Femur (tissue), 1 donor: Measurements from ENCODE around the gene GCAT.

Source experiments
- DNase-seq: peaks from one replicate; pipeline ENCODE4 v3.0.0-alpha.2; 2017

Gene GCAT

DNA sequence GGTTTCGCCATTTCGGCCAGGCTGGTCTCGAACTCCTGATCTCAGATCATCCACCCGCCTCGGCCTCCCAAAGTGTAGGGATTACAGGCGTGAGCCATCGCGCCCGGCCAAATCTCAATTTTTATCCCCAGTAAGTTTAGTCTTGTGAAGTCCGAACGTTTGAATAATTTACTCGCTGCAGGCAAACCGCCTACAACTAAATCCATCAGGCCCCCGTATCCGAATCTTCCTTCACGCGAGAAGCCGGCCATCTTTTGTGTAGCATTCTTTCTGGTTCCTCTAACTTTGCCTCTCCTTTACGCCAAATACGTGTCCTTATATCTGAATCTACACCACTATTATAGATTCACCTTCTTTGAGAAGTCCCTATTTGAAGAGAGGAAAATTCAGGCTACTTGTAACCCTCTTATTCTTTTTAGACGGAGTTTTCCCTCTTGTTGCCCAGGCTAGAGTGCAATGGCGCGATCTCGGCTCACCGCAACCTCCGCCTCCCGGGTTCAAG lies 40.9 kb downstream of the GCAT start:
- DNase-seq, result no peak

DNA sequence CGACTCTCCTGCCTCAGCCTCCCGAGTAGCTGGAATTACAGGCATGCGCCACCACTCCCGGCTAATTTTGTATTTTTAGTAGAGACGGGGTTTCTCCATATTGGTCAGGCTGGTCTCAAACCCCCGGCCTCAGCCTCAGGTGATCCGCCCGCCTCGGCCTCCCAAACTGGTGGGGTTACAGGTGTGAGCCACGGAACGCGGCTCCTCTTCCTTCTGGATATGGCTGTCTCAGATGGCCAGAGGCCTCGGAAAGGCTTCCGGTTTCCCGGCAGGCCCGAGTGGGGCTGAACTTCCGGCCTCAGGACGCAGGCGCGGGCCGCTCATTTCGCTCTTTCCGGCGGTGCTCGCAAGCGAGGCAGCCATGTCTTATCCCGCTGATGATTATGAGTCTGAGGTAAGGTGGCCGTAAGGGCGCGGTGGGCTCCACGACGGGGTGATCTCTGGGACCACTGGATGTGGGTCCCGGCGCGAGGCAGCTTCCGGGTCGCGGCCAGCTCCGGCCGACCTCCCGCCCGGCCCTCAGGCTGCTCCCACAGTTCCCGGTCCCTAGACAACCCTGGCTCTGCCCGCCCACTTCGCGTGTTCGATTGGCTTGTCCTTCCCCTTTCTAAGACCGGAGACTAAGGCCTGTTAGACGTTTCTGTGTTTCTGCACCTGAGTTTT lies 41.5 kb downstream of the GCAT start, which contains the start of gene EIF3L:
Gene EIF3L (plus strand): TSS at position 331 of the 663 bp plus-strand sequence. CDS start 31 bp downstream, at position 362.
- DNase-seq, result peak; percentile 96

DNA sequence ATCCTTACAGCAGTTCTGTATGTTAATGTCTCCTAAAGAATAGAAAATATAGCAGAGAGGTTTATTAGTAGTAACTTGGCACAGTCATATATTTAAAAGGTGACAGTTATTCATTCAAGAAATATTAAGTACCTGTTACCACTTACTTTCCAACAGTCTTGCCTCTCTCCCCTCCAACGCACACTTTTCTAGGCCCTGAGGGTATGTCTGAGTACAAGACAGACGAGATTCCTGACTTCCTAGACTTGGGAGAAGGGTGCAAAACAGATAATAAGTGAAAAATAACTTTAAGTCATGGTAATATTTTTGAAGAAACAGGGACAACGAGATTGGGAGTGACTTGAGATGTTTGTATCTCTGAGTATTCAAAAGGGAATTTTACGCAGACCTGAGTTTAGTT lies 43.1 kb downstream of the GCAT start:
- no peak for DNase-seq

- DNase-seq, result no peak
Observed at GRCh38 chr22:37852418-37852817, 44.7 kb downstream of the GCAT start.

GRCh38 chr22:37854946-37855345 lies 47.2 kb downstream of the GCAT start:
- DNase-seq, result no peak

DNA sequence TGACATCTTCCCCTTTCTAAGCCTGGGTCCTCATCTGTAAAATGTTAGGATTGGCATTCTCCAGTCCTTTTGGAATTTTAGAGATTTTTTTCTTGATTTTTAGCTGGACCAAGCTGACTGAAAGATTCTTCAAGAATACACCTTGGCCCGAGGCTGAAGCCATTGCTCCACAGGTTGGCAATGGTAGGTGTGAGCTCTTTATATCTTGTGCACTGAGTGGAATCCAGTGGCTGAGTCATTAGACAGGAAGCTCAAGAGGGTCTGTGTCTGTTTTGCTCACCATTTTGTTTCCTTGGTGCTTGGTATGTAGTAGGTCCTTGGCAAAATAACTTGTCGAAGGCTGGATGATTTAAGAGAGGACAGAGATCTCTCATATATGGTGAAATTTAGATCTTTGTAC lies 47.7 kb downstream of the GCAT start:
- no peak for DNase-seq

- no peak for DNase-seq
Observed at GRCh38 chr22:37860796-37861421, 53.2 kb downstream of the GCAT start.

DNA sequence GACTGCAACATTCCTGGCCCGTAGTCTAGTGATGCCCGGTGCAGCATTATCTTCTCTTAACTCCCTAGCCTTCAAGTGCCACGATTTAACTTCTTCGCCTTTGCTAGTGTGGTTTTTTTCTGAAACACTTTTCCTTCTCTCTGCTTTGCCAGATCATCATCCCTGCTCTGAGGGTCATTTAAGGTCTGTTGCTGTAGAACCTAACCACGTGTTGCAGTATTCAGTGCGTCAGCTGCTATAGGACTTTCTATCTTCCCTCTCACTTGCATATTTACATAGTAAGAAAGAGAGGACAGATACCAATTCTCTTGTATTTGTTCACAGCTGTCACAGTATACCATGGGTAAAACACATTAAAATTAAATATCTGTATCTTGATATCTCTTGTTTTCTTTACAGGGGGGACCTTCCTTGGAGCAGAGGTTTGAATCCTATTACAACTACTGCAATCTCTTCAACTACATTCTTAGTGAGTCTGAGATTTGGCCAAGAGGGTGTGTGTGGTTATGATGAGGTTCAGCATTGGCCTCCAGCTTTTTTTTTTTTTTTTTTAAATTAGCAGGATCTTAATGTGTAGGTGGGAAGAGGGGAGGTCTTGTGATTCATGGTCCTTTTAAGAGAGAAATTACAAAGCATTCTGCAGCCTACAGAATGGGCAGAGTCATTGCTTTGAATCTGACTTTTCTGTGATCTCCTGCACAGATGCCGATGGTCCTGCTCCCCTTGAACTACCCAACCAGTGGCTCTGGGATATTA lies 55.0 kb downstream of the GCAT start:
- no peak for DNase-seq

- DNase-seq, result no peak
Observed at GRCh38 chr22:37865510-37865909, 57.8 kb downstream of the GCAT start.
